ENCODE data around the gene CEACAM20.
"Not testable (repeated sequence)": the region's sequence is repeated elsewhere in the genome, so short reads cannot be mapped to it uniquely, and the experiment has no call there.

DNA sequence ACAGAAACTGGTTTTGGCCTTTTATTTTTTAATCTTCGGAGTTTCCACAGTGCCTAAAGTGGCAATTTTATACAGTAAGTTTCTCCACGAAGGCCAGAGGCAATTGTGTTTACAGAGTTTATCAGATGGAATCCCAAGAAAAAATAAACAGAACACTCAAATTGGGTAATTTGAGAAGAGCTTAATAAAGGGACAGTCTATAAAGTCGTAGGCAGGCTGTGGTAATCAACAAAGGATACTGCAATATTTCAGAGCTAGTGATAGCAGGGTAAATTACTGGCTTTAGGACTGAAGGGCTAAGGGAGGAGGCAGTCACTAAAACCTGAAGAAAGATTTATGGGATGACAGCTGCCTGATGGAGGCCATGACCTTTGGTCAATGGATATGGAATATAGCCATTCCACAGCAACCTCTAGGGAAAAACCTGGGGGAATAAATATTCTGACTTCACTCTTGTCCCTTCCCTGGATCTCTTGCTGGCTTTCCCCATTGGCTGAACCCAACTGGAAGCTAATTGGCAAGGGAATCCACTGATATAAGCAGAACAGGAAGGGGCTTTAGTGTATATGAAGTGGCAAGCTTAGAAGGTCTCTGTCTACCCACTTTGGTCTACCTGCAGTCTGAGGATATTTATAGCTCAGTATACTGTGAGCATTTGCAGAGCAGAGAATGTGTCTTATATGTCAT is 66.7 kb downstream of the CEACAM20 start:
- TF ChIP-seq, protein P1, sequence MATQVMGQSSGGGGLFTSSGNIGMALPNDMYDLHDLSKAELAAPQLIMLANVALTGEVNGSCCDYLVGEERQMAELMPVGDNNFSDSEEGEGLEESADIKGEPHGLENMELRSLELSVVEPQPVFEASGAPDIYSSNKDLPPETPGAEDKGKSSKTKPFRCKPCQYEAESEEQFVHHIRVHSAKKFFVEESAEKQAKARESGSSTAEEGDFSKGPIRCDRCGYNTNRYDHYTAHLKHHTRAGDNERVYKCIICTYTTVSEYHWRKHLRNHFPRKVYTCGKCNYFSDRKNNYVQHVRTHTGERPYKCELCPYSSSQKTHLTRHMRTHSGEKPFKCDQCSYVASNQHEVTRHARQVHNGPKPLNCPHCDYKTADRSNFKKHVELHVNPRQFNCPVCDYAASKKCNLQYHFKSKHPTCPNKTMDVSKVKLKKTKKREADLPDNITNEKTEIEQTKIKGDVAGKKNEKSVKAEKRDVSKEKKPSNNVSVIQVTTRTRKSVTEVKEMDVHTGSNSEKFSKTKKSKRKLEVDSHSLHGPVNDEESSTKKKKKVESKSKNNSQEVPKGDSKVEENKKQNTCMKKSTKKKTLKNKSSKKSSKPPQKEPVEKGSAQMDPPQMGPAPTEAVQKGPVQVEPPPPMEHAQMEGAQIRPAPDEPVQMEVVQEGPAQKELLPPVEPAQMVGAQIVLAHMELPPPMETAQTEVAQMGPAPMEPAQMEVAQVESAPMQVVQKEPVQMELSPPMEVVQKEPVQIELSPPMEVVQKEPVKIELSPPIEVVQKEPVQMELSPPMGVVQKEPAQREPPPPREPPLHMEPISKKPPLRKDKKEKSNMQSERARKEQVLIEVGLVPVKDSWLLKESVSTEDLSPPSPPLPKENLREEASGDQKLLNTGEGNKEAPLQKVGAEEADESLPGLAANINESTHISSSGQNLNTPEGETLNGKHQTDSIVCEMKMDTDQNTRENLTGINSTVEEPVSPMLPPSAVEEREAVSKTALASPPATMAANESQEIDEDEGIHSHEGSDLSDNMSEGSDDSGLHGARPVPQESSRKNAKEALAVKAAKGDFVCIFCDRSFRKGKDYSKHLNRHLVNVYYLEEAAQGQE (IDR thresholded peaks at IDR 0.05; ENCODE audit: insufficient replicate concordance, low read depth) = not testable (repeated sequence)
- TF ChIP-seq, protein P2, sequence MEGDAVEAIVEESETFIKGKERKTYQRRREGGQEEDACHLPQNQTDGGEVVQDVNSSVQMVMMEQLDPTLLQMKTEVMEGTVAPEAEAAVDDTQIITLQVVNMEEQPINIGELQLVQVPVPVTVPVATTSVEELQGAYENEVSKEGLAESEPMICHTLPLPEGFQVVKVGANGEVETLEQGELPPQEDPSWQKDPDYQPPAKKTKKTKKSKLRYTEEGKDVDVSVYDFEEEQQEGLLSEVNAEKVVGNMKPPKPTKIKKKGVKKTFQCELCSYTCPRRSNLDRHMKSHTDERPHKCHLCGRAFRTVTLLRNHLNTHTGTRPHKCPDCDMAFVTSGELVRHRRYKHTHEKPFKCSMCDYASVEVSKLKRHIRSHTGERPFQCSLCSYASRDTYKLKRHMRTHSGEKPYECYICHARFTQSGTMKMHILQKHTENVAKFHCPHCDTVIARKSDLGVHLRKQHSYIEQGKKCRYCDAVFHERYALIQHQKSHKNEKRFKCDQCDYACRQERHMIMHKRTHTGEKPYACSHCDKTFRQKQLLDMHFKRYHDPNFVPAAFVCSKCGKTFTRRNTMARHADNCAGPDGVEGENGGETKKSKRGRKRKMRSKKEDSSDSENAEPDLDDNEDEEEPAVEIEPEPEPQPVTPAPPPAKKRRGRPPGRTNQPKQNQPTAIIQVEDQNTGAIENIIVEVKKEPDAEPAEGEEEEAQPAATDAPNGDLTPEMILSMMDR (IDR thresholded peaks at IDR 0.05; ENCODE audit: insufficient read depth, low read length) = not testable (repeated sequence)
- TF ChIP-seq GABPA (IDR thresholded peaks at IDR 0.05; ENCODE audit: low read depth) = not testable (repeated sequence)

Data from HL-60 (cell line).